Measurements from ENCODE around the gene FAF2. TPM values are rescaled to one million over a fixed set of nuclear protein-coding genes. Genes with fewer than 3 reads are reported as not detected.

The FAF2 gene
- total and polyA plus RNA-seq, 11 donors = 6.6 to 20.8 (median 13.6) TPM

DNA sequence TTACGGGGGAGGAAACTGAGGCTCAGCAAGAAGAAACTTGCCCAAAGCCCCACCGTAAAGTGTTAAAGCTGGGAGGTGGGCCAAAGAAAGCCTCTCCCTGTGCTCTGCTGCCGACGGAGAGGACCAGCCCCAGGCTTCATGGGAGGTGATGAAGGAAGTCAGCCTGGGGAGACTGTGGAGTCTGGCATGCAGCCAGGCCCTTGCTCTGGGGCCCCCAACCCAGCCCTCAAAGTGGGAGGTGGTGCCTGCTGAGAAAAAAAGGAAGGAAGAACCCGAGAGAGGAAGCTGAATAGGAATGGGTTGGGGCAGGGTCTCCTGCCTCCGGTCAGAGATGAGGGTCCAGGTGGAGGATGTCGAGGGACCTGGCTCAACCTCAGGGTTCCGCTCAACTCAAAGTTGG lies 85.2 kb downstream of the FAF2 start:
- Histone ChIP-seq H3K27me3 (no peaks in the 10 kb centered on the region), H3K27ac (peak overlapping the region; percentile 40 to 100 (median 96)), H3K36me3 (peaks cover 0 to 38% (median 32%) of the 10 kb centered on the region in 9 donors), H3K4me3 (peak overlapping the region in 4 of 12 donors; percentile 22 to 91 (median 52)), H3K4me1 (peaks cover 15 to 81% (median 58%) of the 10 kb centered on the region in 12 donors), H3K9me3 (no peaks in the 10 kb centered on the region)
- ATAC-seq (no peak), DNase-seq (peak; percentile 37 to 76 (median 50))
- intact Hi-C loops (cut with DNase I) = loop anchor here in 3 of 10 donors (10.0 kb wide), 4 partner anchors 119 to 471 kb away; partner anchors contain the start of genes ARL10 (in 1 of the 3), CLTB (in 1 of the 3), HIGD2A (in 1 of the 3) and KIAA1191 (in 1 of the 3)
- TF ChIP-seq, protein P1, sequence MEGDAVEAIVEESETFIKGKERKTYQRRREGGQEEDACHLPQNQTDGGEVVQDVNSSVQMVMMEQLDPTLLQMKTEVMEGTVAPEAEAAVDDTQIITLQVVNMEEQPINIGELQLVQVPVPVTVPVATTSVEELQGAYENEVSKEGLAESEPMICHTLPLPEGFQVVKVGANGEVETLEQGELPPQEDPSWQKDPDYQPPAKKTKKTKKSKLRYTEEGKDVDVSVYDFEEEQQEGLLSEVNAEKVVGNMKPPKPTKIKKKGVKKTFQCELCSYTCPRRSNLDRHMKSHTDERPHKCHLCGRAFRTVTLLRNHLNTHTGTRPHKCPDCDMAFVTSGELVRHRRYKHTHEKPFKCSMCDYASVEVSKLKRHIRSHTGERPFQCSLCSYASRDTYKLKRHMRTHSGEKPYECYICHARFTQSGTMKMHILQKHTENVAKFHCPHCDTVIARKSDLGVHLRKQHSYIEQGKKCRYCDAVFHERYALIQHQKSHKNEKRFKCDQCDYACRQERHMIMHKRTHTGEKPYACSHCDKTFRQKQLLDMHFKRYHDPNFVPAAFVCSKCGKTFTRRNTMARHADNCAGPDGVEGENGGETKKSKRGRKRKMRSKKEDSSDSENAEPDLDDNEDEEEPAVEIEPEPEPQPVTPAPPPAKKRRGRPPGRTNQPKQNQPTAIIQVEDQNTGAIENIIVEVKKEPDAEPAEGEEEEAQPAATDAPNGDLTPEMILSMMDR (IDR thresholded peaks at IDR 0.05) = no peak
- TF ChIP-seq POLR2A (IDR thresholded peaks at IDR 0.05) = no peak
- WGBS, 4 donors = 22 to 38% (median 32%) methylated on average over 8 of the region's 8 CpGs

DNA sequence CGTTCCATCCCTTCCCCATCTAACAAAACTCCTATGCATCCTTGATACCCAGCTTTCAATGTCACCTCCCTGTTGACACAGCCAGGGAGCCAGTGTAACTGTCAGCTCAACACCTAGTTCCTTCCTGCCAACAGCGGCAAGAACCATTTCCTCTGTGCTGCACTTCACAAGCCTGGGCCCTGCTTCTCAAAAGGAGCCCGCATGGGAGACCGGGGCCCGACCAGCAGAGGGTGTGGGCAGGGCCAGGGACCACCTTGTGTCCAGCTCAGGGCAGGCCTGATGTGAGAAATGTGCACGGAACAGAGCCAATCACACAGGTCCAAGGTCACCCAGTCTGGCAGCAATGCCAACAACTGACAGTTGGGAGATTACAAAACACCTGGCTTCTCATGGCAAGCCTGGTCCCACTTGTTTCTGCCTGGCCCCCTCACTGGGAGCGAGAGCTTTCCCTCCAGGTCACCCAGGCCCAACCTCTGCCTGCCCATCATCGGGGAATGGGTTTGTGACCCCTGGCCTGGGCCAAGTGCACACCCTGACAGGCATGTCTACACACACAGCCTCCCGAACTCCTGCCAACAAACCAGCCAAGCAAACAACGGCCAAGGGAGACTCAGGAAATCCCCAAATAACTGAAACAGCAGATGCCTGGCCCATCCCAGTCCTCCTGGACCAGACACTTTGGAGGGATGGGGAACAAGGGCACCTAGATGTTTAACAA lies 85.9 kb downstream of the FAF2 start:
- DNase-seq (peak in 2 of 5 donors; percentile 45 to 58), ATAC-seq (no peak)
- H3K27ac ChIP-seq = peak overlapping the region; percentile 21 to 100 (median 96)
- peaks cover 15 to 81% (median 61%) of the 10 kb centered on the region in 12 donors for H3K4me1 ChIP-seq
- TF ChIP-seq, protein P1 (IDR thresholded peaks at IDR 0.05) = peak in 1 of 12 donors; percentile 6
- no peak for TF ChIP-seq POLR2A (IDR thresholded peaks at IDR 0.05)
- no peaks in the 10 kb centered on the region for H3K9me3 ChIP-seq
- H3K36me3 ChIP-seq = peaks cover 0 to 31% (median 25%) of the 10 kb centered on the region in 9 donors
- H3K27me3 ChIP-seq = no peaks in the 10 kb centered on the region
- intact Hi-C loops (cut with DNase I) = loop anchor here in 3 of 10 donors (10.0 kb wide), 4 partner anchors 119 to 471 kb away; partner anchors contain the start of genes ARL10 (in 1 of the 3), CLTB (in 1 of the 3), HIGD2A (in 1 of the 3) and KIAA1191 (in 1 of the 3)
- WGBS, 4 donors = 5 to 8% (median 7%) methylated on average over 9 to 10 of the region's 10 CpGs
- H3K4me3 ChIP-seq = peak overlapping the region in 7 of 12 donors; percentile 1 to 98 (median 65)

DNA sequence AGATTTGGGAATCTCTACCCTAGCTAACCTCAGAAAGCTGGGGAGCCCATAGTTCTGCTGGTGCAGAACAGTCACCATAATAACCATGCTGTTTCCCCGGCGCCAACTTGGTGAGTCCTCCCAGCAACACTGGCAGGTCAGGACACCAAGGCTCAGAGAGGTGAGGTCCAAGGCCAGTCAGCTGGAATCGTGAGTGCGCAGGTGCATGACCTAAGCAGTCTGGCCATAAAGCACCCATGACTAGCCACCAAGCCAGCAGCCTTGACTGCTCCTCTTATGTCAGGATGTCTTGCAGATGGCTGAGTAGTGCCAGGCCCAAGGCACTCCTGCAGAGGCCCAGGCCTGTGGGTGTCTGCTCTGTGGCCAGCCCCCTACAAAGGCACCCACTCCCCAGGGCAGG lies 86.5 kb downstream of the FAF2 start:
- Histone ChIP-seq H3K4me3 (peak overlapping the region in 6 of 12 donors; percentile 65 to 98 (median 76)), H3K9me3 (no peaks in the 10 kb centered on the region), H3K4me1 (peaks cover 15 to 77% (median 60%) of the 10 kb centered on the region in 12 donors), H3K27ac (peak overlapping the region in 11 of 12 donors; percentile 92 to 100 (median 96)), H3K36me3 (peaks cover 0 to 25% (median 19%) of the 10 kb centered on the region in 9 donors), H3K27me3 (no peaks in the 10 kb centered on the region)
- ATAC-seq (no peak), DNase-seq (peak in 2 of 5 donors; percentile 15 to 17)
- WGBS, 4 donors = 53 to 72% (median 64%) methylated on average over 4 of the region's 4 CpGs
- TF ChIP-seq, protein P1 (IDR thresholded peaks at IDR 0.05) = no peak
- TF ChIP-seq POLR2A (IDR thresholded peaks at IDR 0.05) = no peak
- intact Hi-C loops (cut with DNase I) = loop anchor here in 6 of 10 donors (5.0 to 10.0 kb wide), 6 partner anchors 87 to 470 kb away; partner anchors contain the start of genes FAF2 (in 4 of the 6), CLTB (in 2 of the 6), ARL10 (in 1 of the 6) and HIGD2A (in 1 of the 6)
